Dermis blood vessel endothelial cell (primary cell): ENCODE data around the gene TRIM40. TPM values are rescaled to one million over a fixed set of nuclear protein-coding genes. Genes with fewer than 3 reads are reported as not detected.

Experiments
- total RNA-seq: library from RNA; depleted of rRNA; stranded (reverse); fragments of >200 nt; gene quantifications from 2 replicates; pipeline ENCODE4 v1.2.3, GENCODE V29; 2014

Gene TRIM40
- total RNA-seq, 1 donor from 2014 or later, result not detected

Other genes starting within 250 kb of the TRIM40 start
- gene HLA-A, start 193.6 kb upstream of the TRIM40 start, total RNA-seq, result 595 and 927 TPM in 2 replicates
- 14.8 and 39.1 TPM in 2 replicates for gene POLR1H, start 74.9 kb upstream of the TRIM40 start, total RNA-seq
- 14.0 and 15.0 TPM in 2 replicates for gene PPP1R11, start 68.9 kb upstream of the TRIM40 start, total RNA-seq
- 0.05 TPM in 1 of 2 replicates, not detected in the other for gene RNF39, start 60.4 kb upstream of the TRIM40 start, total RNA-seq
- gene TRIM31, start 23.1 kb upstream of the TRIM40 start, total RNA-seq, result not detected in 2 replicates
- gene TRIM10, start 25.1 kb downstream of the TRIM40 start, total RNA-seq, result not detected in 2 replicates
- not detected in 2 replicates for gene TRIM15, start 27.4 kb downstream of the TRIM40 start, total RNA-seq
- 29.3 and 39.0 TPM in 2 replicates for gene TRIM26, start 77.3 kb downstream of the TRIM40 start, total RNA-seq
- 11.6 and 15.3 TPM in 2 replicates for gene TRIM39, start 190.8 kb downstream of the TRIM40 start, total RNA-seq
- 17.5 and 26.9 TPM in 2 replicates for gene RPP21, start 209.0 kb downstream of the TRIM40 start, total RNA-seq